Effector CD4-positive, alpha-beta T cell (primary cell): ENCODE measurements around the gene LARGE2.

Source experiments
- DNase-seq: peaks from one replicate; pipeline ENCODE4 v3.0.0-alpha.2; 2020
- total RNA-seq: gene quantifications from one replicate; lab custom pipeline; 2026; lab: John Stamatoyannopoulos, UW

The LARGE2 gene
- total RNA-seq = 4.9 reads per million, percentile 19 among the genes with 10 or more reads in this experiment

DNA sequence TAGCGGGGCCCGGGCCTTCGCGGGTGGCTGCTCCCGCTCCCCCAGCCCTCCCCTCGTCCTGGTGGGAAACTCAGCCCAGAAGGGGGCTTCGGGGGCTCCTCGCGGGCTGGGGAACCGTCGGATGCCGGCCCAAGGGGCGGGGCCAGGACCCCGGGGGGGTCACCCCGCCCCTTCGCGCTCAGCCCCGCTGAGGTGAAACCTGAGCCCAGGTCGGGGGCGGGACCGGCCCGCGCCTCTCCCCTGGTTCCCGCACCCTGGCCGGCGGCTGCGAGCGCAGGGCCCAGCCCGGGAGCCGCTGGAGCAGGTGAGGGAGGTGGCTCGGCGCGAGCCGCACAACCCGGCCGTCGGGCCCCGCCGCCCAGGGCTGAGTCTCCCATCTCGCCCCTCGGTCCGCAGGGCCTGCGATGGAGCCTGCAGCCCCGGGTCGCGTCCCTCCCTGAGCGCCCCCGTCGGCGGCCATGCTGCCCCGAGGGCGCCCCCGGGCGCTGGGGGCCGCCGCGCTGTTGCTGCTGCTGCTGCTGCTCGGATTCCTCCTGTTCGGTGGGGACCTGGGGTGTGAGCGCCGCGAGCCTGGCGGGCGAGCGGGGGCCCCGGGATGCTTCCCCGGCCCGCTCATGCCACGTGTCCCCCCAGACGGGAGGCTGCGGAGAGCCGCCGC, at the start of gene LARGE2:
TSS of gene LARGE2 (plus strand) at position 232 of the 658 bp plus-strand sequence. CDS start at position 459, 227 bp downstream.
- DNase-seq = no peak

- DNase-seq = no peak
These were observed 46.1 kb upstream of the LARGE2 start for GRCh38 chr11:45876401-45876800.

DNA sequence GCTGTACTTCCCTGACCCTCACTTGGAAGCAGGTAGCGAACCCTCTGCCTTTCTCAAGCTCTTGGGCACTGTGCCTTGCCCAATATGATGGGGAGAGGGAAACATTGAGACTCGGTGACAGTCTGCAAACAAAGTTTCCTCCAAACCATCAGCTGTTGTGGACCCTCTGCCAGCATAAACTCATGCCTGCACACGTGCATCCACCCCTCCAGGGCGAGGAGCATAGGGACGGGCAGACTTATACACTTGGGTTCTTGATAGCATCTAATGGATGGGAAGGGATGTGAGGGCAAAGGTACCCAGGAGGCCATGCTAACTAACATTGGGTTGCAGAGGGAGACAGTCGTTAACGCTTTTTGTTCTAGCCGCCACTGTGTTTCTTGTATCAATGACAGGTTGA, 45.2 kb upstream of the LARGE2 start:
- DNase-seq = no peak

DNA sequence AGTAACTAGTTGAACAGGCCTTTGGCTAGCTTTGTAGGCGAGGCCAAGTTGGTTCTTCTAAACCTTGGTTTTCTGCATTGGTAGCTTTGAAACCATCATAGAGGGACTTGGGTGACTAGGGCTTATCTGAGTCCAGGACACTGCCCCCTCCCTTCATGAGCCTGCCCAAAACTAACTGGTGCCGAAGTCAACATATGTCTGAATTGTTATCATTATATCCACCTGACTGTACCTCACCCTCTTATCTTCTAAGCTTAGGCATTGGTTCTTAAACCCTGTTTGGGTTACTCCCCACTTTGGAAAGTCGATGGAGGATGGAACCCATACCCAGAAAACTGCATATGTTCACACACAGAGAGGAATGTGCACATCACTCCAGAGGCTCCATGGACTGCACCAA, 44.6 kb upstream of the LARGE2 start:
- DNase-seq = no peak

GRCh38 chr11:45879803-45880686, 42.4 kb upstream of the LARGE2 start:
- no peak for DNase-seq

GRCh38 chr11:45880772-45881570, 41.5 kb upstream of the LARGE2 start:
- no peak for DNase-seq

DNA sequence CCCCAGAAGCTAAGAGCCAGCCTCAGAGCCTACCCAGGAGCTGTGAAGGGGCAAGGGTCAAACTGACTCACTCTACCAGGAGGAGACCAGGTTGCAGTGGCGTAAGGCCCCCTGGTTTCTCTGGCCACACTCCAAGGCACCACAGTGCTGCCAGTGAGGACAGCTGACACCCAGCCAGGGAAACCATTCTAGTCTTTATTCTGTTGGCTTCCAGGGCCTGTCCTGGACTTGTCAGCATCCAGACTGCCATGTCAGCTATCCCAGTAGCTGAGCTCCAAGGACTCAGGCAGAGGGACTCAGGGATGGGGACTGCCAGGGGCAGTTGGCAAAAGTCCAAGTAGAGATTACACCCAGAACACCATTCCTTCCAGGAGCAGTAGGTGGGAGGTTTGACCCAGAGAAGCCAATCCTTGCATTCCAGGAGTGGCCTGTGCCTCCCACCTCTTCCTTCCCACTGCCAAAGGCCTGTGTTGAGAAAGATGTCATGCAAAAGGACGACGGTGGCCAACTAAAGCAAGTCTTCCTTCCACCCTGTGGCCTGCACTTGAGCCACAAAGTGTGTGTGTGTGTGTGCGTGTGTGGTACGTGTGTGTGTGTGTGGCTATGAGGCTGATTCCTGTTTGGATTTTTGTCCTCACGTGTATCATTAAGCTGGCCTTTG, 40.6 kb upstream of the LARGE2 start:
- DNase-seq = no peak

DNA sequence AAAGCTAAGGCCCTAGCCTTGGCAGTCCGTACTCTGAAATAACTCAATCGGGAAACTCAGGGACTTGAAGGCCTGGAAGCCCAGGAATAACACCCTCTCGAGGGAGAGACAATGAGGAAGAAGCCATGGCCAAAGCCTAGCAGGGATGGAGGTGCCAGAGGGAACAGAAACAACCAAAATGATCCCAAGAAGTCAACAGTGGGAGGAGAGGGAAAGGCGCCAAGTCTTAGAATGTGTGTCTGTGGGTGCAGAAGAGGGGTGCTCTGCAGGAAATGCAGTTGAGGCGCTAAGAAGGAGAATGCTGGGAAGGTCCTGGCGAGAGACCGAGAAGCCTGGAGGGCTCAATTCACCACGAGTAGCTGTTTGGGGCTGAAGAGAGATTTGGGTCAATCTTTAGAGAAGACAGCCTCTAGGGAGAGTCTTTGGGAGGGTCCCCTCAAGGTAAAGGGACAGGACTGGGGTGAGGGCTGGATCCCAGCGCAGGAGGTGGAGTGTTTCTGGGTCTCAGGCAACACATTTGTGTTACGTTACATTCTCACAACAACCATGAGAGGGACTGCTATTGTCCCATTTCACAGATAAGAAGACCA, 37.8 kb upstream of the LARGE2 start:
- DNase-seq = no peak

DNA sequence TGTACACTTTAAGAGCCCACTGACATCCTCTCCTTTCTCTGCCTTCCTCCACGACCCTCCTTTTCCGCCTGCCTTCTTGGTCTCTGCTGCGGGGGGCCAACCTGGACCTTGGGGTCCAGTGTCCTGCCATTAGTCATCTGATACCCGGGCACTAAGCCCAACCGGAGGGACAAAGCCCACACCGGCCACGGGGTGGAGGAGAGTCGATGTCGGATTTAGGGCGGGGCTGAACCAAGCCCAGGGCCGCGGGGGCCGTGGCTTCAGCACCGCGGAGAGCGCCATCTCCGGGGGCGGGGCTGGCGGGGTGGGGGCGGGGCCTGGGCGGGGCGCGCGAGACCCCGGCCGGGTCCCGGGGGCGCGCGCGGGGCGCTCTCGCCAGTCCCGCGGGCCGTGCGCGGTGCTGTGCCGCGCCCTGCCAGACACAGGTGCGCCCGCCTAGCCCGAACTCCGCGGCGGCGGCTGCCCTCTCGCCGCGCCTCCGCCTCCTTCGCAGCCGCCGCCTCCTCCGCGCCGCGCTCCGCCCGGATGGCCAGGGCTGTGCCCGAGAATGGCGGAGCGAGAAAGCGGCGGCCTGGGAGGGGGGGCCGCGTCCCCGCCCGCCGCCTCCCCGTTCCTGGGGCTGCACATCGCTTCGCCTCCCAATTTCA, 37.1 kb upstream of the LARGE2 start, which contains the start of gene MAPK8IP1:
TSS of gene MAPK8IP1 (plus strand) at position 378 of the 647 bp plus-strand sequence. CDS start at position 548, 170 bp downstream.
- peak; percentile 48 for DNase-seq

GRCh38 chr11:45885921-45886721, 36.3 kb upstream of the LARGE2 start:
- DNase-seq = no peak

GRCh38 chr11:45886816-45887520, 35.5 kb upstream of the LARGE2 start:
- DNase-seq = no peak

- DNase-seq = no peak
These were observed 34.9 kb upstream of the LARGE2 start for GRCh38 chr11:45887587-45887986.

GRCh38 chr11:45889555-45889954, 32.9 kb upstream of the LARGE2 start:
- no peak for DNase-seq

GRCh38 chr11:45889966-45890365, 32.5 kb upstream of the LARGE2 start:
- DNase-seq = no peak

- DNase-seq = no peak
These were observed 31.4 kb upstream of the LARGE2 start for GRCh38 chr11:45890886-45891550.

GRCh38 chr11:45892856-45893255, 29.6 kb upstream of the LARGE2 start:
- no peak for DNase-seq

- no peak for DNase-seq
These were observed 27.8 kb upstream of the LARGE2 start for GRCh38 chr11:45894555-45895247.

DNA sequence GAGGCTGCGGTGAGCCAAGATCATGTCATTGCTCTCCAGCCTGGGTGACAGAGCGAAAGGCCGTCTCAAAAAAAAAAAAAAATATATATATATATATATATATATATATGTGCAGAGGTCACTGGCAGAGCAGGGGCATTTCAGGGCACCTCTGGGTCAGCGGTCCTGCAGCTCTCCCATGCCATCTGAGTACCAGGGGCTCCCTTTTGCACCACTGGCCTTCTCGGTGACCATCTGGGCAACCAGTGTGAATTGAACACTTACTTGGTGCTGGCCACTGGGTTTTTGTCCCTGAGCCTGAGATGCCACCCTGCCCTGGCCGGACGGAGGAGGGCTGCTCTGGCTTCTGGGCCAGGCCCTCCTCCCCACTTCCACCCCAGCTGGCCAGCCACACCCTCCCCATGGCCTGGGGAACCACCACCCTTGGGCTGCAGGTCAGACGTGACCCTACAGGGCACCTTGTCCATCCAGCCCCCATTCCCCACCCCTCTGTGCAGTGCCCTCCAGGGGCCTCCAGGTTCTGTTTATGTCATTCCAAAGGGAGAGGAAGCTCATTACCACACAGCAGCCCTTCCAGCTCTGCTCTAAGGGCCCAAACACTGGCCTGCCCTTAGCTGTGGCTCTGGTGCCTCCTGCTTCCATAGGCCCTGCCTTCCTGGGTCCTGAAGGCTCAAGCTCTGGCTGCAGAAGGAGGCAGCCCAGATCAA, 26.8 kb upstream of the LARGE2 start:
- DNase-seq = no peak
